IPS-15b (cell line): Measurements from ENCODE around the gene PSMB10.
"Not testable (repeated sequence)": the region's sequence is repeated elsewhere in the genome, so short reads cannot be mapped to it uniquely, and the experiment has no call there.

Source experiments
- H3K27me3 ChIP-seq: one replicate; pipeline ENCODE4 v1.6.1; 2013; ENCODE audit warnings: low read length; ENCODE audit not compliant: control insufficient read depth, insufficient read depth
- H3K36me3 ChIP-seq: one replicate; pipeline ENCODE4 v1.6.1; 2013; ENCODE audit warnings: low read length; ENCODE audit not compliant: control insufficient read depth, insufficient read depth
- H3K4me1 ChIP-seq: one replicate; pipeline ENCODE4 v1.6.1; 2013; ENCODE audit warnings: mild to moderate bottlenecking, low read length; ENCODE audit not compliant: control insufficient read depth, insufficient read depth
- H3K4me3 ChIP-seq: one replicate; pipeline ENCODE4 v1.5.1; 2013; ENCODE audit warnings: low read depth, low read length
- H3K9ac ChIP-seq: one replicate; pipeline ENCODE4 v1.6.1; 2013; ENCODE audit warnings: low read depth, mild to moderate bottlenecking, low read length
- H3K9me3 ChIP-seq: one replicate; pipeline ENCODE4 v1.6.1; 2013; ENCODE audit warnings: mild to moderate bottlenecking, low read length; ENCODE audit not compliant: control insufficient read depth, insufficient read depth

The PSMB10 gene

DNA sequence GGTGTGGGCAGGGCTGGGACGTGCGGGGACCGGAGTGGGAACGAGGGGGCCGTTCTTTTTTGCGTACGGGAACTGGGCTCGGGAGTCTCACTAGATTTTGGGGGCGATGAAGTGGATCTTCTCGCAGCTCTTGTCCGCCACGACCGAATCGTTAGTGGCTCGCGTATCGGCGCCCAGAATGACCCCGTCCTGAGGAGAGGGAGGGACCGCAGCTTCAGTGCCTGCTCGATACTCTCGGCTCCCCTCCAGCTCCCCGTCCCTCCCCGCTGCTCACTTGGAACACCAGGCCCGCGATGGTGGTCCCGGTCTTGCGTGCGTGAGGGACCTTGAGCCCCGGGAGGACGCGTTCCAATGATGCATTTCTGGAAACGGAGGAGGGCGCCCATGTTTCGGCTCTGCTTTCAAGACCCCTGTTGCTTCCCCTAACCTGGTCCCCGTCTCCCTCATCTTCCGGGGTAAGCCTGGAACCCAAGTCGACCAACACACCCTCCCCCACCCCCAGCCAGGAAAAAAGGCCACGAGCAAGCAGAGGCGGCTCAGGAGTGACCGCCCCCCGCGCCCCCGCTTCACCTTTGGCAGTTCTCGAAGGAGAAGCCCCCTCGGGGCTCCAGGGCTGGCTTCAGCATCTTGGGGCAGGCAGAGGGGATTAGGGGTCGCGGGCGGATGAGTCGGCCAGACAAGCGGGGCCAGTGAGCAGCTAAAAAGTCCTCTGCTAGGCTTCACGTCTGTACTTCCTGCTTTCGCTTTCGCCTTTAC, at the start of gene PSMB10:
PSMB10 (minus strand) TSS at position 727 of the 756 bp plus-strand sequence; CDS start at position 626, 101 bp downstream.
- H3K9me3 ChIP-seq: no peaks in the 10 kb centered on the region
- H3K36me3 ChIP-seq: peaks cover 7% of the 10 kb centered on the region
- peak within 1 kb of the TSS; percentile 97 for H3K9ac ChIP-seq
- peaks cover 8% of the 10 kb centered on the region for H3K4me1 ChIP-seq
- H3K4me3 ChIP-seq: peak within 1 kb of the TSS; percentile 99
- no peaks in the 10 kb centered on the region for H3K27me3 ChIP-seq

DNA sequence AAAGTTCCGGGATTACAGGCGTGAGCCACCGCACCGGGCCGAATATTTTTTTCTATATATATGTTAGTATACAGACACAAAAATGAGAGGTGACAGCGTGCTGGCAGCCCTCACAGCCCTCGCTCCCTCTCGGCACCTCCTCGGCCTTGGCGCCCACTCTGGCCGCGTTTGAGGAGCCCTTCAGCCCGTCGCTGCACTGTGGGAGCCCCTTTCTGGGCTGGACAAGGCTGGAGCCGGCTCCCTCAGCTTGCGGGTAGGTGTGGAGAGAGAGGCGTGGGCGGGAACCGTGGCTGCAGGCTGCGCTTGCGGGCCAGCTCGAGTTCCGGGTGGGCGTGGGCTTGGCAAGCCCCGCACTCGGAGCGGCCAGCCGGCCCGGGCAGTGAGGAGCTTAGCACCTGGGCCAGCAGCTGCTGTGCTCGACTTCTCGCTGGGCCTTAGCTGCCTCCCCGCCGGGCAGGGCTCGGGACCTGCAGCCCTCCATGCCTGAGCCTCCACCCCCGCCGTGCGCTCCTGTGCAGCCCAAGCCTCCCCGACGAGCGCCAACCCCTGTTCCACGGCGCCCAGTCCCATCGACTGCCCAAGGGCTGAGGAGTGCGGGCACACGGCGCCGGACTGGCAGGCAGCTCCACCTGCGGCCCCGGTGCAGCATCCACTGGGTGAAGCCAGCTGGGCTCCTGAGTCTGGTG, 45.5 kb upstream of the PSMB10 start:
- H3K4me1 ChIP-seq: no peaks in the 10 kb centered on the region
- no peak overlapping the region for H3K4me3 ChIP-seq
- H3K27me3 ChIP-seq: no peaks in the 10 kb centered on the region
- no peaks in the 10 kb centered on the region for H3K9me3 ChIP-seq
- no peak overlapping the region for H3K9ac ChIP-seq
- no peaks in the 10 kb centered on the region for H3K36me3 ChIP-seq

DNA sequence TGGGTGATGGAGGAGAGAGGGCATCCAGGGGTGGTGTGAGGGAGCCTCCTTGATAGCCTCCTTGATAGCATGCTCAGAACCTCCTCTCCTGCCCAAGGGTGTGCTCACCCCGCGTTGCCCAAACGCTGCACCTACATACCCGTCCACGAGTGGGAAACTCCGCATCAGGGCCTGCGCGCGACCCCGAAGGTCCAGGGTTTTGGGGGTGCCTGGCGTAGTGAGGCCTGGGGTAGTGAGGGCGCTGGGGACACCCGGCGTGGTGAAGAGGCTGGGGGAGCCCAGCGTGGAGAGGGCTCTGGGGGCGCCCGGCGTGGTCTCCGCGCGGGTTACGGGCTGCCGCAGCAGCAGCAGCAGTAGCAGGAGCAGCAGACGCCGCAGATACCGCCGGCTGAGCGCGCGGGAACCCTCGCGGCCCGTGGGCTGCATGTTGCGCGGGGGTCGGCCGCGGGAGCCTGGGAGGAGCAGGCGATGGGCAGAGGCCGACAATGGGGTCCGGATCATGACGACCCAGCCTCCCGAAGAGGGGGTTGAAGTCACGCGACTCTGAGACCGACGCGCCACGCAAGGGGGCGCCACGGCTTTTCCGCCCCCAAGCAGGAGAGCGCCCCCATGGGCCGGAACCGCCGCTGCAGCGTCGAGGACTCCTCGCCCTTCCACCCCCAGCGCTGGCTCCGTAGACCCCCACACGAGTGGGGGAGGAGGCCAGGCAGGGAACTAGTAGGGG, 43.5 kb upstream of the PSMB10 start, which contains the start of gene DPEP3:
DPEP3 (minus strand) TSS at position 545 of the 724 bp plus-strand sequence; CDS start at position 426, 119 bp downstream.
- Histone ChIP-seq H3K4me3 (peak within 1 kb of the TSS; percentile 2), H3K36me3 (no peaks in the 10 kb centered on the region), H3K27me3 (no peaks in the 10 kb centered on the region), H3K9me3 (no peaks in the 10 kb centered on the region), H3K4me1 (no peaks in the 10 kb centered on the region), H3K9ac (no peak within 1 kb of the TSS)

DNA sequence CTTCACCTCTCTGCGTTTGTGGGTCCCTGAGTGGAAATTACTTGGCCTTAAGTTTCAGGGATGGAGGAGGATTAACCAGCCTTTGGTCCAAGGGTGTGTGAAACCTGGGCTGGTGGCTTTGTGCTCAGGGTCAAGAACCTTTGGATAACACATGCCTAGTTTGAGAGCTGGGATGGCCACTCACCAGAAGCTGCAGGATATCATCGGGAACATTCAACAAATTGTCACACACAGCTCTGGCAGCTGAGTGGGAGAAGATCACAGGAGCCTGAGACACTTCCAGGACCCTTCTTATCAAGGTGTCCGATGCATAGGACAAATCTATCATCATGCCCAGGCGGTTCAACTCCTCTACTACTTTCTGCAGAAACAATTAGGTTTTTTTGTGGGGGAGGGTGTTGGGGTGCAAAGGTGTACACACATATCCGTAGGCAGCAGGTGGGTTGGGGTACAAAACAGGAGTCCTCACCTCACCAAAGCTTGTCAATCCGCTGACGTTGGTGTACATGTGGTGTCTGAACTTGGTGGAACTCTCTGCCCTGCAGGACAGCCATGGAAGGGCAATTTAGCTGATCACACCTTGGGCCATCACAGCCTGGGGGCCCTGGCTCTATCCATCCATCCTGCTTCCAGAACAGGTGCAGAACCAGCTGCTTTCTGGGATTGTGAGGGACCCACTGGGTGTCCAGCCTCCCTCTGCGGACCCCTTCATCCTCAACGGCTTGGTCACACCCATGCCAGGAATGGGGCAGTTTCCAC, 41.0 kb upstream of the PSMB10 start:
- Histone ChIP-seq H3K9me3 (no peaks in the 10 kb centered on the region), H3K36me3 (no peaks in the 10 kb centered on the region), H3K4me1 (no peaks in the 10 kb centered on the region), H3K4me3 (no peak overlapping the region), H3K27me3 (no peaks in the 10 kb centered on the region), H3K9ac (no peak overlapping the region)

DNA sequence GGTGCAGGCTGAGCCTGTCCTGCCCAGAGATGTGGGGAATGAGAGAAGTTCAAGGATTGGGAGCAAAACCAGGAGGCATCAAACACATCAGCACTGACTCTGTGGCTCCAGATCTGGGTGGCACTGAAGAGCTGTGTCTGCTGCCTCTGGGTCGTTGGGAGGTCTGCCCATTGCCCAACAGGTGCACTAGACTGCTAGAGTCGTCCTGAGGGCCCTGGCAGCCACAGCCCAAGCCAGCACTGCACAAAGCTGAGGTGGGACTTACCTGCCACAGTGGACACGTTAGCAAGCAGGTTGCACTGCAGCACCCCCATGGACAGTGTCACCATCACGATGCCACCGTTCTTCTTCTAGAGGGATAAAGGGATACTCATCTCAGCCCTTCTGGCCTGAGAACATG, 40.4 kb upstream of the PSMB10 start:
- no peaks in the 10 kb centered on the region for H3K36me3 ChIP-seq
- H3K27me3 ChIP-seq: no peaks in the 10 kb centered on the region
- no peak overlapping the region for H3K4me3 ChIP-seq
- H3K4me1 ChIP-seq: no peaks in the 10 kb centered on the region
- H3K9ac ChIP-seq: no peak overlapping the region
- H3K9me3 ChIP-seq: no peaks in the 10 kb centered on the region

DNA sequence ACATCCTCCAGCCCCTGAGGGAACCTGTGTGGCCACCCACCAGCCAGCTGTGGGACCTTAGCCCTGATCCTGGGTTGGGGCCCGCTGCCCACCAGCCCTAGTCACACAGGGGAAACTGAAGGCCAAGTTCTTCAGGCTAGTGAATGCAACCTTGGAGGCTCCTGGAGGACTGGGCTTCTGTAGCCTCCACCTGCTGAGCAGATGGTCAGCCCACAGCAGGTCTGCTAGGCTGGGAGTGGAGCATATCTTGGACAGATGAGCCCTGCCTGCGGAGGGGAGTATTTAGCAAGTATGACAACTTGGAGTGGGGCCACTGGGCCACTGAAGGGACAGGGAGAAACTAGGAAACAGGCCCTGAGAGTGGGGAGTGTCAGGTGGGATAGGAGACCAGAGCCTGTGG, 39.6 kb upstream of the PSMB10 start:
- no peak overlapping the region for H3K4me3 ChIP-seq
- no peaks in the 10 kb centered on the region for H3K27me3 ChIP-seq
- H3K9me3 ChIP-seq: no peaks in the 10 kb centered on the region
- no peak overlapping the region for H3K9ac ChIP-seq
- no peaks in the 10 kb centered on the region for H3K4me1 ChIP-seq
- no peaks in the 10 kb centered on the region for H3K36me3 ChIP-seq

DNA sequence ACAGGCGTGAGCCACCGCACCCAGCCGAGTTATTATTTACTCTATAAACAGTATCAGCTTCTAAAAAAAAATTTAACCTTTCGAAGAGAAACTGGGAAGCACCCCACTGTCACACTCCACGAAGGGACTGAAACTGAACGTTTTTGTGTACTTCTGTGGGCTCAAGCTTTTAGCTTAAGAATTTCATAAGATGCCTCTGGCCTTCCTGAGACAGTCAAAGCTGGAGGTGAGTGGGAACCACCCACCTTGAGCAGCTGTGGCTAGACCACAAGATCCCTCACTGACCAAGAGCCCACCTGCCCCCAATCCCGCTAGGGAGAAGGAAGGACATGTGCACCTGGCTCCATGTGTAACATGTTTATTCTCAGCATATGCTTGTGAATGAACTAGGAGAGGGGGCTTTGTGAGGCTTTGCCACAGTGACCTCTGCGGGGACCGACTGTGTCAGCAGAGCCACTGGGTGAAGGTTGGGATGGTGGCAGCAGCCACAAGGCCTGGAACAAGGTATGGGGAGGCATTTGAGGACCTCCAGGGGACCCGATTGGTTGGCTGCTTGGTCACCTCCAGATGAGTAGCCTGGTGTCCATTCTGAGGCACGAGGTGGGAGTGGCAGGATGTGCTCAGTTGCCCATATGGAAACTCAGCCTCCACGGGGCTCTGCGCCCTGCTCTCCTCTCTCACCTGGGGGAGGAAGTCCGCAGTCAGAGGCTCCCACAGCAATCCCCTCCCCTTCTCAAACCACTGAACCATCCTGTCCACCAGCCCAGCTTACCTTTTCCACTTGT, 38.9 kb upstream of the PSMB10 start:
- H3K27me3 ChIP-seq: no peaks in the 10 kb centered on the region
- no peaks in the 10 kb centered on the region for H3K9me3 ChIP-seq
- H3K9ac ChIP-seq: no peak overlapping the region
- no peak overlapping the region for H3K4me3 ChIP-seq
- no peaks in the 10 kb centered on the region for H3K4me1 ChIP-seq
- H3K36me3 ChIP-seq: no peaks in the 10 kb centered on the region

DNA sequence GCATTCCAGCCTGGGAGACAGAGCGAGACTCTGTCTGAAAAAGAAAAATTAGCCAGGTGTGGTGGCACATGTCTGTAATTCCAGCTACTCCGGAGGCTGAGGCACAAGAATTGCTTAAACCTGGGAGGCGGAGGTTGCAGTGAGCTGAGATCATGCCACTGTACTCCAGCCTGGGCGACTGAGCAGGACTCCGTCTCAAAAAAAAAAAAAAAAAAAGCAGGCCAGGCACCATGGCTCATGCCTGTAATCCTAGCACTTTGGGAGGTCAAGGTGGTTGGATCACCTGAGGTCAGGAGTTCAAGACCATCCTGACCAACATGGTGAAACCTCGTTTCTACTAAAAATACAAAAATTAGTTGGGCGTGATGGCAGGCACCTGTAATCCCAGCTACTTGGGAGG, 35.6 kb upstream of the PSMB10 start:
- H3K4me3 ChIP-seq, H3K9ac ChIP-seq, H3K4me1 ChIP-seq, H3K9me3 ChIP-seq, H3K27me3 ChIP-seq, H3K36me3 ChIP-seq: not testable (repeated sequence)

DNA sequence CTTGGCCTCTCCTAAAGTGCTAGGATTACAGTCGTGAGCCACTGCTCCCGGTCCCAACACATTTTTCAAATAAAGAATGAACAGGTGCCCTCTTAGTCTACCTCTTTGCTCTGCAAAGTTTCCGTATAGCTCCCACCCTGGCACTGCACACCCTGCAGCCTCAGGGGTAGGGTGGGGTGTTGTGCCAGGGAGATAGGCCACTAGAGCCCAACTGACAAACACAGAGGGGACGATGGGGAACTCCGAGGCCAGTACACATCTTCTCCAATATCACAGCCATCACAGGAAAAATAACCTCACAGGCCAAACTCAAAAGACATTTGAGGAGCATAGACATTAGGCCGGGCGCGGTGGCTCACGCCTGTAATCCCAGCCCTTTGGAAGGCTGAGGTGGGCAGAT, 34.5 kb upstream of the PSMB10 start:
- H3K4me3 ChIP-seq: no peak overlapping the region

DNA sequence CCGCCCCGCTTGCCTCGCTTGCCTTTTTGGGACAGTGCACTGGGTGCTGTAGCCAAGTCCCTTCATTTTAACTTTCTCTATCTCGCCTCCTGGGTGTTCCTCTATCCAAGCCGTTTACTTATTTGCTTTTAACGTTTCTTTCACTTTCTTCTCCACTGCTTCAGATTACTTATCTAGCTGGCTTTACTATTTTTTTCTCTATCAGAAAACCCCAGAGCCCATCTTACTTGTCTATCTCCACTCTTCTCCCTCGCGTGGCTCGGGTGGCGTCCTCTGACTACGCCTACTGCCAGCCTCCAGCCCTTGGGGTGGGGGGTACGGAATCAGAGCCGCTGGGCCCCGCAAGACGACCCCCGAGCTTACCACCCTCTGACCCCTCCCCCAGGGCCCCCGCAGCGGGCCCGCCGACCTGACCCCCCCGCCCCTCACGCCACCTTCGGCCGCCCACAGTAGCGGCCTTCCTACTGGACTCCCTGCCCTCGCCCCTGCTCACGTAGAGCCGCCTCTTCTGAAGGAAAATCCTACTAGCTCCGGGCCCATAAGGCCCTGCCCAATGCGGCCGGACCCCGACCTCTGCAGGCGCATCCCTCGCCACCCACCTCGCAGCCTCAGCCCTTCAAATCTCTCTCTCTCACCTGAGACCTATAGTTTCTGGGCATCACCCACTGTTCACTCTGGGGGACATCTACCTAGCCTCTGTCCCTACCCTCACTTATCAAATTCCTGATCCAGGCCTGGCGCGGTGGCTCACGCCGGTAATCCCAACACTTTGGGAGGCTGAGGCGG, 32.8 kb upstream of the PSMB10 start:
- H3K4me1 ChIP-seq: peaks cover 15% of the 10 kb centered on the region
- H3K9me3 ChIP-seq: no peaks in the 10 kb centered on the region
- H3K36me3 ChIP-seq: peaks cover 4% of the 10 kb centered on the region
- H3K4me3 ChIP-seq: peak overlapping the region; percentile 67
- no peak overlapping the region for H3K9ac ChIP-seq
- H3K27me3 ChIP-seq: peaks cover 3% of the 10 kb centered on the region

More for the DNA sequence above, 34.5 kb upstream of the PSMB10 start:
- Histone ChIP-seq H3K9ac (no peak overlapping the region), H3K27me3 (peaks cover 3% of the 10 kb centered on the region), H3K4me1 (peaks cover 13% of the 10 kb centered on the region), H3K36me3 (peaks cover 2% of the 10 kb centered on the region), H3K9me3 (no peaks in the 10 kb centered on the region)
